Mesothelial cell of epicardium (in vitro differentiated cells): ENCODE data around the gene CAPZB. TPM values are rescaled to one million over a fixed set of nuclear protein-coding genes. Genes with fewer than 3 reads are reported as not detected.
A peak's percentile ranks its signal among the peaks of the same experiment; 100 is the strongest.

Source experiments
- DNase-seq, 2 experiments: peaks; one replicate each; pipeline ENCODE4 v3.0.0; 2021; ENCODE audit warnings: low spot score in 2 of 2; ENCODE audit not compliant: unreplicated experiment in 2 of 2
- H3K27ac Mint-ChIP-seq: 2 replicates; pipeline ENCODE4 v1.8.0; 2021; ENCODE audit warnings: mixed read lengths
- H3K27me3 Mint-ChIP-seq: 2 replicates; pipeline ENCODE4 v1.8.0; 2021; ENCODE audit warnings: low read depth, mixed read lengths
- H3K36me3 Mint-ChIP-seq: 2 replicates; pipeline ENCODE4 v1.8.0; 2021; ENCODE audit warnings: mixed read lengths
- H3K4me1 Mint-ChIP-seq: 2 replicates; pipeline ENCODE4 v1.8.0; 2021; ENCODE audit warnings: mixed read lengths
- H3K4me3 Mint-ChIP-seq: 2 replicates; pipeline ENCODE4 v1.8.0; 2021; ENCODE audit warnings: mild to moderate bottlenecking, moderate library complexity, mixed read lengths
- H3K9me3 Mint-ChIP-seq: 2 replicates; pipeline ENCODE4 v1.8.0; 2021; ENCODE audit warnings: mixed read lengths
- CTCF ChIP-seq: fragments of 200-600 bp; sonication (generic); IDR thresholded peaks from one replicate; pipeline ENCODE4 v1.5.0; 2021; ENCODE audit warnings: antibody characterized with exemption; ENCODE audit not compliant: unreplicated experiment
- total RNA-seq: library from RNA; stranded (reverse); gene quantifications from 3 replicates; pipeline ENCODE4 v1.2.1, GENCODE V29; 2021

Gene CAPZB
- total RNA-seq, 1 donor from 2014 or later = 192 TPM

GRCh38 chr1:19374926-19375325 is 110.4 kb downstream of the CAPZB start:
- Mint-ChIP-seq H3K4me3 (no peak overlapping the region), H3K4me1 (peaks cover 13% of the 10 kb centered on the region), H3K9me3 (peaks cover 3% of the 10 kb centered on the region), H3K36me3 (peaks cover 29% of the 10 kb centered on the region), H3K27ac (no peak overlapping the region), H3K27me3 (no peaks in the 10 kb centered on the region)
- no peak for TF ChIP-seq CTCF
- no peak for DNase-seq

GRCh38 chr1:19374083-19374801 is 111.1 kb downstream of the CAPZB start:
- peak; percentile 80 for TF ChIP-seq CTCF
- Mint-ChIP-seq H3K4me1 (peaks cover 20% of the 10 kb centered on the region), H3K27ac (no peak overlapping the region), H3K9me3 (peaks cover 3% of the 10 kb centered on the region), H3K27me3 (no peaks in the 10 kb centered on the region), H3K4me3 (no peak overlapping the region), H3K36me3 (peaks cover 25% of the 10 kb centered on the region)
- DNase-seq = no peak

- Mint-ChIP-seq H3K4me3 (no peak overlapping the region), H3K4me1 (peaks cover 27% of the 10 kb centered on the region), H3K9me3 (peaks cover 3% of the 10 kb centered on the region), H3K27ac (peak overlapping the region; percentile 43), H3K36me3 (peaks cover 24% of the 10 kb centered on the region), H3K27me3 (no peaks in the 10 kb centered on the region)
- no peak for DNase-seq
- no peak for TF ChIP-seq CTCF
Observed at GRCh38 chr1:19373211-19374082, 111.9 kb downstream of the CAPZB start.

GRCh38 chr1:19372602-19373001 is 112.7 kb downstream of the CAPZB start:
- no peak for TF ChIP-seq CTCF
- peaks cover 16% of the 10 kb centered on the region for H3K36me3 Mint-ChIP-seq
- H3K9me3 Mint-ChIP-seq = peaks cover 3% of the 10 kb centered on the region
- H3K27me3 Mint-ChIP-seq = no peaks in the 10 kb centered on the region
- no peak overlapping the region for H3K4me3 Mint-ChIP-seq
- peaks cover 27% of the 10 kb centered on the region for H3K4me1 Mint-ChIP-seq
- H3K27ac Mint-ChIP-seq = peak overlapping the region; percentile 72
- DNase-seq = no peak

GRCh38 chr1:19372136-19372514 is 113.2 kb downstream of the CAPZB start:
- peaks cover 3% of the 10 kb centered on the region for H3K9me3 Mint-ChIP-seq
- H3K27me3 Mint-ChIP-seq = no peaks in the 10 kb centered on the region
- no peak for DNase-seq
- TF ChIP-seq CTCF = no peak
- H3K36me3 Mint-ChIP-seq = peaks cover 13% of the 10 kb centered on the region
- H3K4me3 Mint-ChIP-seq = no peak overlapping the region
- peaks cover 27% of the 10 kb centered on the region for H3K4me1 Mint-ChIP-seq
- peak overlapping the region; percentile 72 for H3K27ac Mint-ChIP-seq
